Peyer's patch (tissue), 4 donors: ENCODE data around the gene DLX6. TPM values are rescaled to one million over a fixed set of nuclear protein-coding genes. Genes with fewer than 3 reads are reported as not detected.

Source experiments
- DNase-seq, 3 donors: peaks; one replicate each; pipeline ENCODE4 v3.0.0-alpha.2; 2017 to 2019
- H3K27ac ChIP-seq, 4 donors: fragments of 200-600 bp; sonication (generic); one replicate each; pipeline ENCODE4 v1.5.1; 2016 to 2019
- H3K27me3 ChIP-seq, 2 donors: fragments of 200-600 bp; sonication (generic); one replicate each; pipeline ENCODE4 v1.5.1; 2019
- H3K36me3 ChIP-seq, 3 donors: fragments of 200-600 bp; sonication (generic); one replicate each; pipeline ENCODE4 v1.5.1; 2016 to 2019
- H3K4me1 ChIP-seq, 4 donors: fragments of 200-600 bp; sonication (generic); one replicate each; pipeline ENCODE4 v1.5.1; 2016 to 2019
- H3K4me3 ChIP-seq, 4 donors: fragments of 200-600 bp; sonication (generic); 1 replicate in 3 of 4; 2 replicates in 1 of 4; pipeline ENCODE4 v1.5.1; 2016 to 2019; ENCODE audit warnings: mild to moderate bottlenecking in 1 of 4
- H3K9me3 ChIP-seq, 4 donors: fragments of 200-600 bp; sonication (generic); one replicate each; pipeline ENCODE4 v1.5.1; 2016 to 2019; ENCODE audit warnings: mild to moderate bottlenecking in 1 of 4
- CTCF ChIP-seq, 6 experiments: fragments of 450-650 bp in 4 of 6; fragments of 200-600 bp in 2 of 6; sonication (generic) in 1 of 6; IDR thresholded peaks; one replicate each; pipeline ENCODE4 v1.5.1; 2017 to 2019; ENCODE audit warnings: antibody characterized with exemption in 6 of 6, mild to moderate bottlenecking in 3 of 6, moderate library complexity in 1 of 6
- POLR2A ChIP-seq, 2 donors: fragments of 450-650 bp; IDR thresholded peaks; one replicate each; pipeline ENCODE4 v1.5.1; 2017; ENCODE audit warnings: antibody characterized with exemption in 2 of 2, mild to moderate bottlenecking in 2 of 2, moderate library complexity in 2 of 2
- total RNA-seq, 4 donors: library from RNA; depleted of rRNA; stranded (reverse); fragments of >200 nt; gene quantifications; one replicate each; pipeline ENCODE4 v1.1.0, GENCODE V29; 2016

Gene DLX6
- total RNA-seq, 4 donors from 2014 or later: not detected

- Histone ChIP-seq H3K27ac (no peak overlapping the region), H3K27me3 (peaks cover 0 to 69% of the 10 kb centered on the region in 2 donors), H3K9me3 (no peaks in the 10 kb centered on the region), H3K4me1 (peaks cover 0 to 19% (median 0%) of the 10 kb centered on the region in 4 donors), H3K36me3 (no peaks in the 10 kb centered on the region), H3K4me3 (no peak overlapping the region)
- TF ChIP-seq CTCF (IDR thresholded peaks at IDR 0.05): no peak
- TF ChIP-seq POLR2A (IDR thresholded peaks at IDR 0.05): no peak
- DNase-seq: no peak
These were observed 12.8 kb downstream of the DLX6 start for GRCh38 chr7:97018126-97018601.

GRCh38 chr7:97018791-97019531, 13.6 kb downstream of the DLX6 start:
- H3K27ac ChIP-seq: no peak overlapping the region
- H3K36me3 ChIP-seq: no peaks in the 10 kb centered on the region
- no peak overlapping the region for H3K4me3 ChIP-seq
- peaks cover 0 to 19% (median 0%) of the 10 kb centered on the region in 4 donors for H3K4me1 ChIP-seq
- TF ChIP-seq CTCF (IDR thresholded peaks at IDR 0.05) (no peak), POLR2A (IDR thresholded peaks at IDR 0.05) (no peak)
- H3K9me3 ChIP-seq: no peaks in the 10 kb centered on the region
- DNase-seq: no peak
- H3K27me3 ChIP-seq: peaks cover 0 to 72% of the 10 kb centered on the region in 2 donors

GRCh38 chr7:97019710-97020225, 14.4 kb downstream of the DLX6 start:
- H3K36me3 ChIP-seq: no peaks in the 10 kb centered on the region
- no peak for DNase-seq
- peaks cover 0 to 27% (median 2%) of the 10 kb centered on the region in 4 donors for H3K4me1 ChIP-seq
- H3K9me3 ChIP-seq: no peaks in the 10 kb centered on the region
- H3K4me3 ChIP-seq: no peak overlapping the region
- peaks cover 0 to 81% of the 10 kb centered on the region in 2 donors for H3K27me3 ChIP-seq
- TF ChIP-seq CTCF (IDR thresholded peaks at IDR 0.05) (no peak), POLR2A (IDR thresholded peaks at IDR 0.05) (no peak)
- H3K27ac ChIP-seq: no peak overlapping the region

GRCh38 chr7:97020601-97020995, 15.2 kb downstream of the DLX6 start:
- Histone ChIP-seq H3K4me3 (no peak overlapping the region), H3K4me1 (peaks cover 0 to 29% (median 2%) of the 10 kb centered on the region in 4 donors)
- DNase-seq: no peak

More at GRCh38 chr7:97020601-97020995, 15.2 kb downstream of the DLX6 start:
- Histone ChIP-seq H3K27ac (no peak overlapping the region), H3K9me3 (no peaks in the 10 kb centered on the region), H3K36me3 (no peaks in the 10 kb centered on the region), H3K27me3 (peaks cover 0 to 81% of the 10 kb centered on the region in 2 donors)
- TF ChIP-seq POLR2A (IDR thresholded peaks at IDR 0.05) (no peak), CTCF (IDR thresholded peaks at IDR 0.05) (no peak)
